HCT116 (cell line): ENCODE results near the gene NET1. TPM values are rescaled to one million over a fixed set of nuclear protein-coding genes. Genes with fewer than 3 reads are reported as not detected.

Source experiments
- ATAC-seq: fragments of 200-7000 bp; cut with Tn5 transposase; 2 replicates; pipeline ENCODE4 v1.9.1; 2020; ENCODE audit warnings: mild to moderate bottlenecking, moderate library complexity
- BruUV-seq: library from RNA; stranded (reverse); fragments of 400-500 nt; replicated peaks from 2 replicates; lab custom pipeline; 2021; lab: Mats Ljungman, UMichigan
- CTCF ChIA-PET: fragments of 300-600 bp; sonication (Branson Sonifier 250); formaldehyde crosslinking; loops from one replicate; lab custom pipeline; 2021; ENCODE audit warnings: antibody characterized with exemption; lab: Charles Lee
- POLR2A ChIA-PET: fragments of 300-600, 350-600 bp; sonication (Branson Sonifier 250); formaldehyde crosslinking; loops from one replicate; lab custom pipeline; 2021; ENCODE audit warnings: antibody characterized with exemption; lab: Charles Lee
- RAD21 ChIA-PET, 2 experiments: fragments of 300-600 bp; sonication (Branson Sonifier 250); formaldehyde crosslinking; loops; one replicate each; lab custom pipeline; 2023; ENCODE audit warnings: low total read pairs in 2 of 2; ENCODE audit not compliant: uncharacterized antibody in 2 of 2, unreplicated experiment in 2 of 2, low non-redundant PET in 1 of 2; lab: Charles Lee
- DNase-seq: peaks from one replicate; pipeline ENCODE4 v3.0.0-alpha.2; 2010; ENCODE audit warnings: low read depth, low spot score
- H2AFZ ChIP-seq: fragments of 200-600 bp; shearing (Covaris generic), sonication (generic); 2 replicates; pipeline ENCODE4 v1.6.1; 2017; ENCODE audit warnings: low read depth, mixed run types, mixed read lengths, antibody characterized with exemption, low read length; ENCODE audit not compliant: poor library complexity, severe bottlenecking
- H3K27ac ChIP-seq: 2 replicates; pipeline ENCODE4 v1.5.1; 2012; ENCODE audit warnings: low read depth, low read length
- H3K27me3 ChIP-seq: fragments of 200-600 bp; sonication (generic); 2 replicates; pipeline ENCODE4 v1.6.1; 2016; ENCODE audit warnings: mixed run types, low read length, mixed read lengths; ENCODE audit not compliant: insufficient read depth
- H3K36me3 ChIP-seq, 2 experiments: fragments of 200-500 bp in 1 of 2; fragments of 200-600 bp in 1 of 2; sonication (Bioruptor generic) in 1 of 2; sonication (generic) in 1 of 2; 2 replicates each; pipeline versions ENCODE4 v1.5.1 to v1.6.1; 2014 to 2016; ENCODE audit warnings: low read length in 2 of 2, inconsistent platforms in 1 of 2, mixed read lengths in 1 of 2, mixed run types in 1 of 2; ENCODE audit not compliant: insufficient read depth in 2 of 2, control insufficient read depth in 1 of 2
- H3K4me1 ChIP-seq, 2 experiments: fragments of 200-600 bp in 1 of 2; sonication (generic) in 1 of 2; 2 replicates each; pipeline versions ENCODE4 v1.5.1 to v1.6.1; 2012 to 2017; ENCODE audit warnings: low read length in 2 of 2, inconsistent platforms in 1 of 2, mild to moderate bottlenecking in 1 of 2, mixed read lengths in 1 of 2, mixed run types in 1 of 2, moderate library complexity in 1 of 2; ENCODE audit not compliant: insufficient read depth in 2 of 2, control insufficient read depth in 1 of 2
- H3K4me2 ChIP-seq: fragments of 200-600 bp; sonication (generic); 2 replicates; pipeline ENCODE4 v1.6.1; 2017; ENCODE audit warnings: mixed run types, low read length, mixed read lengths
- H3K4me3 ChIP-seq, 2 experiments: fragments of 200-600 bp in 1 of 2; sonication (generic) in 1 of 2; replicated peaks in 1 of 2; 2 replicates each; pipeline ENCODE4 v1.5.1; 2011 to 2016; ENCODE audit warnings: low read length in 2 of 2, control low read depth in 1 of 2, low read depth in 1 of 2, mild to moderate bottlenecking in 1 of 2, mixed read lengths in 1 of 2, mixed run types in 1 of 2
- H3K79me2 ChIP-seq: fragments of 200-600 bp; sonication (generic); 2 replicates; pipeline ENCODE4 v1.6.1; 2017; ENCODE audit warnings: mild to moderate bottlenecking, mixed run types, low read length, moderate library complexity, mixed read lengths; ENCODE audit not compliant: insufficient read depth
- H3K9ac ChIP-seq: fragments of 200-600 bp; sonication (generic); 2 replicates; pipeline ENCODE4 v1.6.1; 2016; ENCODE audit warnings: low read length, mixed read lengths
- H3K9me2 ChIP-seq: fragments of 200-600 bp; sonication (generic), shearing (Covaris generic); 2 replicates; pipeline ENCODE4 v1.6.1; 2017; ENCODE audit warnings: mixed run types, mild to moderate bottlenecking, moderate library complexity; ENCODE audit not compliant: insufficient read depth
- H3K9me3 ChIP-seq, 2 experiments: fragments of 200-500 bp in 1 of 2; fragments of 200-600 bp in 1 of 2; sonication (Bioruptor generic) in 1 of 2; sonication (generic) in 1 of 2; 2 replicates each; pipeline ENCODE4 v1.6.1; 2014 to 2017; ENCODE audit warnings: low read length in 2 of 2, mixed read lengths in 2 of 2, inconsistent platforms in 1 of 2, low read depth in 1 of 2, mild to moderate bottlenecking in 1 of 2, mixed run types in 1 of 2, moderate library complexity in 1 of 2; ENCODE audit not compliant: control insufficient read depth in 1 of 2, insufficient read depth in 1 of 2
- H4K20me1 ChIP-seq: fragments of 200-600 bp; sonication (generic), shearing (Covaris generic); 2 replicates; pipeline ENCODE4 v1.6.1; 2017; ENCODE audit warnings: mixed run types, mild to moderate bottlenecking, moderate library complexity; ENCODE audit not compliant: insufficient read depth
- CBX3 ChIP-seq: IDR thresholded peaks from 2 replicates; pipeline ENCODE4 v1.6.1; 2012; ENCODE audit warnings: low read depth
- EGR1 ChIP-seq: IDR thresholded peaks from 2 replicates; pipeline ENCODE4 v1.6.1; 2012; ENCODE audit warnings: low read depth
- ELF1 ChIP-seq: IDR thresholded peaks from 2 replicates; pipeline ENCODE4 v1.6.1; 2012; ENCODE audit warnings: low read depth, borderline replicate concordance
- EZH2phosphoT487 ChIP-seq: fragments of 200-600 bp; IDR thresholded peaks from 2 replicates; pipeline ENCODE4 v1.6.1; 2018; ENCODE audit warnings: antibody characterized with exemption, borderline replicate concordance
- FOSL1 ChIP-seq: IDR thresholded peaks from 2 replicates; pipeline ENCODE4 v1.6.1; 2012; ENCODE audit warnings: low read depth
- MAX ChIP-seq: IDR thresholded peaks from 2 replicates; pipeline ENCODE4 v1.6.1; 2012
- POLR2A ChIP-seq: IDR thresholded peaks from 2 replicates; pipeline ENCODE4 v1.7.0; 2011; ENCODE audit warnings: borderline replicate concordance; ENCODE audit not compliant: insufficient read depth, insufficient read length; ENCODE audit errors: extremely low read depth
- RAD21 ChIP-seq: IDR thresholded peaks from 2 replicates; pipeline ENCODE4 v1.6.1; 2012; ENCODE audit warnings: low read depth, mild to moderate bottlenecking
- REST ChIP-seq: IDR thresholded peaks from 2 replicates; pipeline ENCODE4 v1.6.1; 2012; ENCODE audit warnings: low read depth
- SRF ChIP-seq: IDR thresholded peaks from 2 replicates; pipeline ENCODE4 v1.6.1; 2012; ENCODE audit warnings: low read depth
- TCF7L2 ChIP-seq: IDR thresholded peaks from 2 replicates; pipeline ENCODE4 v1.7.0; 2011; ENCODE audit warnings: borderline replicate concordance, inconsistent platforms; ENCODE audit not compliant: insufficient read depth, insufficient read length; ENCODE audit errors: extremely low read depth
- YY1 ChIP-seq: IDR thresholded peaks from 2 replicates; pipeline ENCODE4 v1.6.1; 2011; ENCODE audit warnings: low read length, low read depth, moderate library complexity, mild to moderate bottlenecking; ENCODE audit not compliant: insufficient replicate concordance; ENCODE audit errors: extremely low read depth
- intact Hi-C: fragments of 100-400 bp; cut with micrococcal nuclease; formaldehyde crosslinking; loops from 2 replicates; pipeline ENCODE4 v1.10.0; 2022
- total RNA-seq: library from RNA; stranded (reverse); gene quantifications from one replicate; pipeline ENCODE4 v1.2.1, GENCODE V29; 2021; ENCODE audit not compliant: unreplicated experiment

The NET1 gene
- total RNA-seq, 1 experiment from 2014 or later, result 51.2 TPM

- Histone ChIP-seq H4K20me1 (no peaks in the 10 kb centered on the region), H3K27me3 (no peaks in the 10 kb centered on the region), H3K9ac (no peak overlapping the region), H3K9me2 (no peaks in the 10 kb centered on the region), H3K27ac (no peak overlapping the region), H3K4me1 (no peaks in the 10 kb centered on the region), H3K36me3 (no peaks in the 10 kb centered on the region), H3K79me2 (no peaks in the 10 kb centered on the region), H3K4me3 (no peak overlapping the region), H3K9me3 (no peaks in the 10 kb centered on the region), H3K4me2 (no peak overlapping the region), H2AFZ (no peak overlapping the region)
- ChIA-PET CTCF (no interaction called here), POLR2A (no interaction called here), RAD21 (no interaction called here)
- DNase-seq, result no peak
- TF ChIP-seq POLR2A (no peak), MAX (no peak), YY1 (no peak), TCF7L2 (no peak), RAD21 (no peak), EGR1 (no peak), FOSL1 (no peak), SRF (no peak), ELF1 (no peak), REST (no peak), CBX3 (no peak), EZH2phosphoT487 (no peak)
- no peak for ATAC-seq
- BruUV-seq, result no TSS peak
- intact Hi-C loops, result no loop called here
These were observed 69.7 kb downstream of the NET1 start for GRCh38 chr10:5482016-5482415.
